Erythroblast (primary cell): ENCODE results near the gene MTMR3.

Source experiments
- GATA1 ChIP-seq: IDR thresholded peaks from 2 replicates; pipeline ENCODE4 v1.6.1; 2011; ENCODE audit warnings: low read depth, mild to moderate bottlenecking, control low read depth, low read length, moderate library complexity
- POLR2A ChIP-seq: IDR thresholded peaks from 2 replicates; pipeline ENCODE4 v1.6.1; 2011; ENCODE audit warnings: mild to moderate bottlenecking, low read length

- TF ChIP-seq POLR2A = no peak
- TF ChIP-seq GATA1 = no peak
Measured at GRCh38 chr22:29994943-29995342, 112.0 kb downstream of the MTMR3 start.
